Transverse colon (tissue), 4 donors: Measurements from ENCODE around the gene RSPH9. TPM values are rescaled to one million over a fixed set of nuclear protein-coding genes. Genes with fewer than 3 reads are reported as not detected.

Source experiments
- DNase-seq: peaks from one replicate; pipeline ENCODE4 v3.0.0-alpha.2; 2019
- H3K27ac ChIP-seq, 4 donors: fragments of 200-600 bp; sonication (generic); 2 replicates each; pipeline ENCODE4 v1.5.1; 2016 to 2018; ENCODE audit warnings: inconsistent platforms in 4 of 4
- H3K27me3 ChIP-seq: fragments of 200-600 bp; sonication (generic); 2 replicates; pipeline ENCODE4 v1.5.1; 2017; ENCODE audit warnings: inconsistent platforms
- H3K36me3 ChIP-seq, 4 donors: fragments of 200-600 bp; sonication (generic); 2 replicates each; pipeline ENCODE4 v1.5.1; 2017 to 2019; ENCODE audit warnings: inconsistent platforms in 4 of 4
- H3K4me1 ChIP-seq, 4 donors: fragments of 200-600 bp; sonication (generic); 2 replicates each; pipeline ENCODE4 v1.5.1; 2017 to 2020; ENCODE audit warnings: inconsistent platforms in 4 of 4
- H3K4me3 ChIP-seq, 4 donors: fragments of 200-600 bp; sonication (generic); 1 replicate in 1 of 4; 2 replicates in 3 of 4; pipeline versions ENCODE4 v1.5.1 to v1.6.1; 2017 to 2019; ENCODE audit warnings: inconsistent platforms in 4 of 4
- H3K9me3 ChIP-seq, 2 donors: fragments of 200-600 bp; sonication (generic); 2 replicates each; pipeline ENCODE4 v1.5.1; 2017 to 2019; ENCODE audit warnings: inconsistent platforms in 2 of 2
- EP300 ChIP-seq: sonication (generic); formaldehyde crosslinking; IDR thresholded peaks from one replicate; pipeline ENCODE4 v1.6.1; 2017; ENCODE audit warnings: antibody characterized with exemption, low read depth
- POLR2A ChIP-seq: fragments of 450-650 bp; IDR thresholded peaks from one replicate; pipeline ENCODE4 v1.6.1; 2016; ENCODE audit warnings: antibody characterized with exemption, mild to moderate bottlenecking, moderate library complexity
- POLR2AphosphoS5 ChIP-seq, 3 donors: sonication (generic); formaldehyde crosslinking; IDR thresholded peaks; one replicate each; pipeline ENCODE4 v1.6.1; 2016; ENCODE audit warnings: antibody characterized with exemption in 3 of 3
- WGBS, 2 donors: methylation state at CpG; one replicate each; pipeline ENCODE4 v1.1.5; 2018; ENCODE audit warnings: low coverage in 1 of 2; 5-methylcytosine and 5-hydroxymethylcytosine counted together
- in situ Hi-C, 4 donors: fragments of 200-750 bp; cut with MboI; loops; one replicate each; pipeline versions ENCODE4 v1.15.0 to v1.15.1; 2017; ENCODE audit warnings: low sequenced_read_pairs in 3 of 4, low pct_ligation_motif_present in 1 of 4, low pct_unique_long_range_greater_than_20kb in 1 of 4
- intact Hi-C: fragments of 100-400 bp; cut with DNase I; formaldehyde crosslinking; loops from one replicate; pipeline ENCODE4 v1.15.1; 2023; ENCODE audit warnings: low total_unique reads
- total RNA-seq, 4 donors: library from RNA; depleted of rRNA; stranded (reverse); fragments of >200 nt; gene quantifications; one replicate each; pipeline ENCODE4 v1.1.0, GENCODE V29; 2016
- TF ChIP-seq, protein P1 (sequence below), 5 experiments: fragments of 200-600 bp in 3 of 5; fragments of 450-650 bp in 2 of 5; sonication (generic) in 3 of 5; IDR thresholded peaks; 1 replicate in 2 of 5; 2 replicates in 3 of 5; pipeline ENCODE4 v1.5.1; 2016 to 2017; ENCODE audit warnings: antibody characterized with exemption in 5 of 5, inconsistent platforms in 3 of 5, mild to moderate bottlenecking in 2 of 5, moderate library complexity in 1 of 5

Gene RSPH9
- total RNA-seq, 4 donors from 2014 or later, result not detected

DNA sequence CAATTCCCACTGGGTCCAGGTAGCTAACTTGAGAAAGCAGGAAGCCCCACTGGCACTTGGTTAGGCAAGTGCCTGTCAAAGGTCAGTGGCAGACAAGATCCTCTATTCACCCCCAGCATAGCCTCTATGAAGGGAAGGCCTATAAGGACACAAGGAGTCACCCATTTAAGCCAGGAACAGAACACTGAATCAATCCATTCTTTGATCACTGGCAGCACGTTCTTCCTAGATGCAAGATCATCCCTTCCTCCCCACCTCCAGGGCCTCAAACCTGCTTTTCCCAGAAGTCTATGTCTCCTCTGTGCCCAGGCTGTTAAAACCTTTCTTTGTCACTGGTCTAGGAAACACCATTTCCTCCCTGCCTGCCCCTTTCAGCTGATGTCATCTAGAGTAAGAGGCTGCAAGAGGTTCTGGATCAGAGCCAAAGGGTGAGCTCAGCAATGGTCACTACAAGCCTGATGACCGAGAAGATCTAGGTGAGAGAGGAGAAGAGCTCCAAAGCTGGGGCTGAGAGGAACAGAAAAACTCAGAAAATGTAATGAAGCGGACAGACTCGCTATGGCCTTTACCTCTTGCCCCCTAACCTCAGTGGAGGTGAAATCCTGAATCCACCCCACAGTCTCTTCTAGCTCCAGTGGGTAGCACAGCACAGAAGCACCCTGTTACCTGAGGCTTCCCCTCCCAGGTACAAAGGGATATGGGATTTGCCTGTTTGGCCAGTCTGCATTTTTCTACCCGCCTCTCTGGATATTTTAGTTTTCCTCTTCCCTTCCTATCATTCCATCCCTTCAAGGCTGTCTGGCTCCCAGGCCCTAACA is 17.6 kb upstream of the RSPH9 start:
- Histone ChIP-seq H3K27me3 (no peaks in the 10 kb centered on the region), H3K9me3 (no peaks in the 10 kb centered on the region), H3K4me3 (no peak overlapping the region), H3K4me1 (peaks cover 10 to 24% (median 22%) of the 10 kb centered on the region in 4 donors), H3K36me3 (peaks cover 0 to 28% (median 2%) of the 10 kb centered on the region in 4 donors), H3K27ac (peak overlapping the region; percentile 97 to 100 (median 100))
- peak; percentile 77 for DNase-seq
- no peak for TF ChIP-seq EP300
- no peak for TF ChIP-seq POLR2A
- TF ChIP-seq, protein P1, sequence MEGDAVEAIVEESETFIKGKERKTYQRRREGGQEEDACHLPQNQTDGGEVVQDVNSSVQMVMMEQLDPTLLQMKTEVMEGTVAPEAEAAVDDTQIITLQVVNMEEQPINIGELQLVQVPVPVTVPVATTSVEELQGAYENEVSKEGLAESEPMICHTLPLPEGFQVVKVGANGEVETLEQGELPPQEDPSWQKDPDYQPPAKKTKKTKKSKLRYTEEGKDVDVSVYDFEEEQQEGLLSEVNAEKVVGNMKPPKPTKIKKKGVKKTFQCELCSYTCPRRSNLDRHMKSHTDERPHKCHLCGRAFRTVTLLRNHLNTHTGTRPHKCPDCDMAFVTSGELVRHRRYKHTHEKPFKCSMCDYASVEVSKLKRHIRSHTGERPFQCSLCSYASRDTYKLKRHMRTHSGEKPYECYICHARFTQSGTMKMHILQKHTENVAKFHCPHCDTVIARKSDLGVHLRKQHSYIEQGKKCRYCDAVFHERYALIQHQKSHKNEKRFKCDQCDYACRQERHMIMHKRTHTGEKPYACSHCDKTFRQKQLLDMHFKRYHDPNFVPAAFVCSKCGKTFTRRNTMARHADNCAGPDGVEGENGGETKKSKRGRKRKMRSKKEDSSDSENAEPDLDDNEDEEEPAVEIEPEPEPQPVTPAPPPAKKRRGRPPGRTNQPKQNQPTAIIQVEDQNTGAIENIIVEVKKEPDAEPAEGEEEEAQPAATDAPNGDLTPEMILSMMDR (IDR thresholded peaks at IDR 0.05), result no peak
- peak in 2 of 3 donors; percentile 26 to 49 for TF ChIP-seq POLR2AphosphoS5 (IDR thresholded peaks at IDR 0.05)
- intact Hi-C loops, result no loop called here
- in situ Hi-C loops, result no loop called here
- WGBS, 2 donors, result 66 to 67% methylated on average over 2 to 5 of the region's 5 CpGs

- Histone ChIP-seq H3K36me3 (peaks cover 0 to 20% (median 0%) of the 10 kb centered on the region in 4 donors), H3K27ac (peak overlapping the region; percentile 97 to 100 (median 100)), H3K9me3 (no peaks in the 10 kb centered on the region), H3K4me1 (peaks cover 10 to 29% (median 22%) of the 10 kb centered on the region in 4 donors), H3K4me3 (peak overlapping the region; percentile 92 to 99 (median 98)), H3K27me3 (no peaks in the 10 kb centered on the region)
- in situ Hi-C loops, result no loop called here
- intact Hi-C loops, result no loop called here
- 0 to 3% methylated on average over 5 to 25 of the region's 25 CpGs for WGBS, 2 donors
- no peak for TF ChIP-seq EP300
- TF ChIP-seq POLR2AphosphoS5 (IDR thresholded peaks at IDR 0.05), result no peak
- no peak for TF ChIP-seq POLR2A
- TF ChIP-seq, protein P1 (IDR thresholded peaks at IDR 0.05), result no peak
- DNase-seq, result peak; percentile 62
Observed at GRCh38 chr6:43628393-43629103, 16.3 kb upstream of the RSPH9 start.

DNA sequence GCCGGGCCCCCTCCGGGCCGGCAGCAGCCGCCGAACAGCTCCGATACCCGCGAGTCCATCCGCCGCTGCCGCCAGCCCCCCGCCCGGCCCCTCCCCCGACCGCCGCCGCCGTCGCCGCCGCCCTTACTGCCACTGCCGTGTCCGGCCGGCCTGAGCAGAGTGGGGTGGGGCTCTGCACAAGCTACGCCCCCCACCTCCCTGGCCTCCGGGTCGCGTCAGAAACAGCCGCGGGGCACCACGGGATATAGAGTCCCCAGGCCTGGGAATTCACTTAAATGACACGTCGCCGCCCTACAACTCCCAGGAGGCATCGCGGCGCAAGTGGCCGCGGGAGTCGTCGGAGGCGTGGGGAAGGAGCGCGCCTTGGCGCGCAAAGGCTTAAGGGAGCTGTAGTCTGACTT is 15.7 kb upstream of the RSPH9 start, which contains the start of gene GTPBP2:
Gene GTPBP2 (minus strand): TSS at position 161 of the 401 bp plus-strand sequence. CDS start 102 bp downstream, at position 59.
- H3K4me3 ChIP-seq, result peak within 1 kb of the TSS; percentile 92 to 99 (median 98)
- in situ Hi-C loops, result no loop called here
- intact Hi-C loops, result no loop called here
- peak; percentile 99 for DNase-seq
- TF ChIP-seq POLR2AphosphoS5 (IDR thresholded peaks at IDR 0.05) (peak; percentile 79 to 86 (median 83)), EP300 (no peak), POLR2A (peak; percentile 16)
- peaks cover 10 to 29% (median 22%) of the 10 kb centered on the region in 4 donors for H3K4me1 ChIP-seq
- H3K27ac ChIP-seq, result peak within 1 kb of the TSS; percentile 97 to 100 (median 100)
- peaks cover 0 to 14% (median 0%) of the 10 kb centered on the region in 4 donors for H3K36me3 ChIP-seq
- no peaks in the 10 kb centered on the region for H3K9me3 ChIP-seq
- H3K27me3 ChIP-seq, result no peaks in the 10 kb centered on the region
- 1% methylated on average over 41 of the region's 46 CpGs; no CpG with 5 or more reads in 1 of the 2 donors for WGBS, 2 donors

DNA sequence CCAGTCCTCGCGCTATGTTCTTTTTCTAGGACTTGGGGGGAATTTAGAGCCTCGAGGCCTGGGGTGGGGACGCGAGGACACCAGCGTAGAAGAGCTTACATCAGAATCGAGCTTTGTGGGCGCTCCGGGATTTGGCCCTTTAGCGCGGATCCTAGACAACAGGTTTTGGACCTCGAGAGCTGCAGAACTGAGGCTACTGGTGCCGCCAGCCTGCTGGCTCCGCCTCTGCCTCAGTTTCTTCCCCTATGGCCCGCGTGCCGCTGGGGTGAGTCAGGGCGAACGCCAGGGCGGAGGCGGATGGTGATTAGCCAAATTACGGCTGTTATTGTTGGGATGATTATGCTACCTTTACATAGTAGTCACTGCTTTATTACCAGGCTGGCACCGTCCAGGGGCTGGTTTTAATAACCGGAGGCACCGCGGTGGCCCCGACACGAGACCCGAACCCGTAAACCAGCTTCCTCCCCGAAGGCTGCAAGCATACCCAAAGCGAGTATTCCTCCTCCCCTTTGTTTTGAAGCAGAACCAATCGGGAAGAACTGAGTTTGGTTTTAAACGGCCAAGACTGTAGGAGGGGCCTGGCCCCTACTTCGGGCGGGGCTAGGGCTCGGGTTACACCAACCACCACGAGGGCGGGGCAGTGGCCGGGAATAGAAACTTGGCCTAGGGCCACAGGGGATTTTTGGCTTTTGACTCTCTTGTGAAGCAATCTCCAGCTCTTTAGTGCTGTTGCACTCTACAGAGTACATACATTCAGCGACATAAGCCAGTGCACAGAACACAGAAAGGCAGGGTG is 15.1 kb upstream of the RSPH9 start:
- WGBS, 2 donors, result 1% methylated on average over 40 of the region's 41 CpGs; no CpG with 5 or more reads in 1 of the 2 donors
- Histone ChIP-seq H3K27ac (peak overlapping the region; percentile 97 to 100 (median 100)), H3K4me3 (peak overlapping the region; percentile 79 to 99 (median 95)), H3K36me3 (peaks cover 0 to 8% (median 0%) of the 10 kb centered on the region in 4 donors), H3K27me3 (no peaks in the 10 kb centered on the region), H3K9me3 (no peaks in the 10 kb centered on the region), H3K4me1 (peaks cover 10 to 29% (median 22%) of the 10 kb centered on the region in 4 donors)
- peak; percentile 97 for DNase-seq
- TF ChIP-seq, protein P1 (IDR thresholded peaks at IDR 0.05), result no peak
- TF ChIP-seq POLR2A, result peak; percentile 69
- peak; percentile 91 to 94 (median 91) for TF ChIP-seq POLR2AphosphoS5 (IDR thresholded peaks at IDR 0.05)
- no peak for TF ChIP-seq EP300
- intact Hi-C loops, result no loop called here
- in situ Hi-C loops, result no loop called here
